Measurements from ENCODE around the gene FADS2. TPM values are rescaled to one million over a fixed set of nuclear protein-coding genes. Genes with fewer than 3 reads are reported as not detected.
A peak's percentile ranks its signal among the peaks of the same experiment; 100 is the strongest.

FADS2 gene
- total RNA-seq, 1 experiment from 2014 or later: 36.3 TPM

GRCh38 chr11:61914471-61915171 lies 86.5 kb downstream of the FADS2 start:
- no peak overlapping the region for H3K27ac Mint-ChIP-seq (ENCODE audit: unreplicated experiment)
- H3K36me3 Mint-ChIP-seq (ENCODE audit: insufficient read depth, unreplicated experiment): peaks cover 8% of the 10 kb centered on the region
- Histone ChIP-seq H3K4me3 (ENCODE audit: low read depth, low read length) (no peak overlapping the region), H3K27me3 (replicated peaks; ENCODE audit: control insufficient read depth, insufficient read depth, low read length) (no peaks in the 10 kb centered on the region), H3K4me1 (peaks cover 11% of the 10 kb centered on the region), H3K36me3 (ENCODE audit: control insufficient read depth, insufficient read depth, low read length) (no peaks in the 10 kb centered on the region), H3K9me3 (no peaks in the 10 kb centered on the region)
- BruUV-seq (replicated peaks): no TSS peak
- no peak overlapping the region for H3K4me3 Mint-ChIP-seq (ENCODE audit: unreplicated experiment)
- CTCF ChIA-PET: interaction anchor here (0.6 to 1.1 kb wide), 5 partner anchors 13 to 94 kb away, joined by 3 to 6 read pairs (median 6); no protein-coding TSS in a partner anchor
- intact Hi-C loops (cut with micrococcal nuclease; ENCODE audit: unreplicated experiment): loop anchor here (10.0 kb wide), 1 partner anchor 880 kb away; no protein-coding TSS in a partner anchor
- H3K9me3 Mint-ChIP-seq (ENCODE audit: unreplicated experiment): no peaks in the 10 kb centered on the region
- no peak for TF ChIP-seq CTCF (IDR thresholded peaks at IDR 0.05; ENCODE audit: insufficient read depth in 1 of 2, low read depth in 1 of 2, low read length in 1 of 2, severe bottlenecking in 1 of 2, unreplicated experiment in 1 of 2)
- H3K4me1 Mint-ChIP-seq (ENCODE audit: low read depth, unreplicated experiment): peaks cover 17% of the 10 kb centered on the region
- DNase-seq: peak in 1 of 2 experiments; percentile 20
- POLR2A ChIA-PET: interaction anchor here (0.7 to 1.0 kb wide), 2 partner anchors 9 to 54 kb away, joined by 4 to 5 read pairs; no protein-coding TSS in a partner anchor
- no peaks in the 10 kb centered on the region for H3K27me3 Mint-ChIP-seq (ENCODE audit: insufficient read depth, unreplicated experiment)

DNA sequence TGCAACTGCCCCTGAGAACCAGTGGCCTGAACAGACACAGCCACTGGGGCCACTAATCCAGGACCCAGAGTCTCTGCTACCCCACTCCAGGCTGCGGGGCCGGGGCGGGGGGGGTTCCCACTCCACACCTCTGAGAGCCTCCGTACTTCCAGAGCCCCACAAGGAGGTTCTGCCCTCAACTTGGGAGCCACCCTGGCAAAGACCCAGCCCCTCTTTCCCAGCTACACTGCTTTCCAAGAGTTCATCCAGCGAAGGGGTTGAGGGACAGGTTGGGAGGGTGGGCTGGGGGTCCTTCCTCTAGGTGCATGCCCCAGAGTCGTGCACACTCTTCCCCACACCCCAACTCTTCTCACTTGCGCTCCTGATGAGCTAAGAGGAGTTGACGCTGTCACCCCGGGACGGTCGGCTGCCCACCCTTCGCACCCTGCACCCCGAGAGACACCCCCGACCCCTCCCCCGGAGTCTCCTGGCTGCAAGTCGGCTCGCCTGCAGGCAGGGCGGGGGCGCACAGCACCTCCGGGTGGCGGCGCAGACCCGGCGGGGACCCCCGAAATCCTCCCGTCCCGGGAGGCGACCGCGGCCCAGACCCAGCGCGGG lies 88.7 kb downstream of the FADS2 start:
- Histone ChIP-seq H3K9me3 (no peaks in the 10 kb centered on the region), H3K36me3 (ENCODE audit: control insufficient read depth, insufficient read depth, low read length) (no peaks in the 10 kb centered on the region), H3K27me3 (replicated peaks; ENCODE audit: control insufficient read depth, insufficient read depth, low read length) (no peaks in the 10 kb centered on the region), H3K4me3 (ENCODE audit: low read depth, low read length) (peak overlapping the region; percentile 68), H3K4me1 (peaks cover 24% of the 10 kb centered on the region)
- Mint-ChIP-seq H3K4me1 (ENCODE audit: low read depth, unreplicated experiment) (peaks cover 27% of the 10 kb centered on the region), H3K36me3 (ENCODE audit: insufficient read depth, unreplicated experiment) (peaks cover 8% of the 10 kb centered on the region), H3K27me3 (ENCODE audit: insufficient read depth, unreplicated experiment) (no peaks in the 10 kb centered on the region), H3K9me3 (ENCODE audit: unreplicated experiment) (no peaks in the 10 kb centered on the region), H3K27ac (ENCODE audit: unreplicated experiment) (no peak overlapping the region), H3K4me3 (ENCODE audit: unreplicated experiment) (peak overlapping the region; percentile 98)
- BruUV-seq (replicated peaks): no TSS peak
- peak in 1 of 2 experiments; percentile 28 for DNase-seq
- intact Hi-C loops (cut with micrococcal nuclease; ENCODE audit: unreplicated experiment): loop anchor here (10.0 kb wide), 1 partner anchor 882 kb away; no protein-coding TSS in a partner anchor
- POLR2A ChIA-PET: interaction anchor here (1.5 kb wide), 1 partner anchor 32 kb away, joined by 5 read pairs; no protein-coding TSS in a partner anchor
- CTCF ChIA-PET: interaction anchor here (0.5 to 1.2 kb wide), 3 partner anchors 18 to 165 kb away, joined by 4 to 6 read pairs (median 4); no protein-coding TSS in a partner anchor
- TF ChIP-seq CTCF (IDR thresholded peaks at IDR 0.05; ENCODE audit: insufficient read depth in 1 of 2, low read depth in 1 of 2, low read length in 1 of 2, severe bottlenecking in 1 of 2, unreplicated experiment in 1 of 2): no peak

Small RNA genes within 50 kb of the gene (microRNA-seq; reads per million reads assigned to microRNA genes)
- gene MIR6746: not detected

Other genes starting within 250 kb of the FADS2 start
- 32.8 and 33.5 TPM in 2 replicates for gene SYT7, start 247.2 kb upstream of the FADS2 start, total RNA-seq (2022)
- gene DAGLA, start 147.9 kb upstream of the FADS2 start, total RNA-seq (2022): 9.4 and 9.5 TPM in 2 replicates
- 165 and 169 TPM in 2 replicates for gene MYRF, start 75.7 kb upstream of the FADS2 start, total RNA-seq (2022)
- 190 and 197 TPM in 2 replicates for gene TMEM258, start 35.7 kb upstream of the FADS2 start, total RNA-seq (2022)
- gene FEN1, start 35.4 kb upstream of the FADS2 start, total RNA-seq (2022): 83.4 and 86.1 TPM in 2 replicates
- gene FADS1, start 11.3 kb upstream of the FADS2 start, total RNA-seq (2022): 108 and 116 TPM in 2 replicates
- 26.1 and 32.7 TPM in 2 replicates for gene FADS3, start 63.2 kb downstream of the FADS2 start, total RNA-seq (2022)
- 8.3 and 10.6 TPM in 2 replicates for gene RAB3IL1, start 89.3 kb downstream of the FADS2 start, total RNA-seq (2022)
- 4.7 and 6.7 TPM in 2 replicates for gene BEST1, start 122.1 kb downstream of the FADS2 start, total RNA-seq (2022)
- gene FTH1, start 139.3 kb downstream of the FADS2 start, total RNA-seq (2022): 1,282 and 1,565 TPM in 2 replicates

All from Caco-2 (cell line).